ENCODE results near the gene CPNE4. TPM values are rescaled to one million over a fixed set of nuclear protein-coding genes. Genes with fewer than 3 reads are reported as not detected.

Gene CPNE4
- total RNA-seq, 4 donors from 2014 or later: 0.53 to 2.1 TPM; not detected in 2

- Histone ChIP-seq H3K27ac (no peak overlapping the region), H3K36me3 (no peaks in the 10 kb centered on the region), H3K4me1 (no peaks in the 10 kb centered on the region), H3K9me3 (no peaks in the 10 kb centered on the region), H3K4me3 (no peak overlapping the region), H3K27me3 (no peaks in the 10 kb centered on the region)
- TF ChIP-seq CTCF (IDR thresholded peaks at IDR 0.05): no peak
- no peak for TF ChIP-seq POLR2A (IDR thresholded peaks at IDR 0.05)
- no peak for DNase-seq
These were observed 494.7 kb downstream of the CPNE4 start for GRCh38 chr3:131540143-131540542.

- Histone ChIP-seq H3K9me3 (no peaks in the 10 kb centered on the region), H3K27me3 (no peaks in the 10 kb centered on the region), H3K36me3 (no peaks in the 10 kb centered on the region), H3K27ac (no peak overlapping the region), H3K4me1 (no peaks in the 10 kb centered on the region), H3K4me3 (no peak overlapping the region)
- DNase-seq: no peak
- no peak for TF ChIP-seq CTCF (IDR thresholded peaks at IDR 0.05)
- no peak for TF ChIP-seq POLR2A (IDR thresholded peaks at IDR 0.05)
These were observed 495.8 kb downstream of the CPNE4 start for GRCh38 chr3:131538968-131539367.

GRCh38 chr3:131537531-131537930 is 497.3 kb downstream of the CPNE4 start:
- Histone ChIP-seq H3K36me3 (no peaks in the 10 kb centered on the region), H3K4me1 (no peaks in the 10 kb centered on the region), H3K9me3 (no peaks in the 10 kb centered on the region), H3K27ac (no peak overlapping the region), H3K4me3 (no peak overlapping the region), H3K27me3 (no peaks in the 10 kb centered on the region)
- TF ChIP-seq POLR2A (IDR thresholded peaks at IDR 0.05): no peak
- TF ChIP-seq CTCF (IDR thresholded peaks at IDR 0.05): no peak
- DNase-seq: no peak

GRCh38 chr3:131535596-131535995 is 499.2 kb downstream of the CPNE4 start:
- Histone ChIP-seq H3K4me1 (no peaks in the 10 kb centered on the region), H3K9me3 (no peaks in the 10 kb centered on the region)

GRCh38 chr3:131535131-131535530 is 499.7 kb downstream of the CPNE4 start:
- Histone ChIP-seq H3K27me3 (no peaks in the 10 kb centered on the region), H3K36me3 (no peaks in the 10 kb centered on the region), H3K9me3 (no peaks in the 10 kb centered on the region), H3K4me1 (no peaks in the 10 kb centered on the region), H3K27ac (no peak overlapping the region), H3K4me3 (no peak overlapping the region)
- TF ChIP-seq CTCF (IDR thresholded peaks at IDR 0.05) (no peak), POLR2A (IDR thresholded peaks at IDR 0.05) (no peak)
- no peak for DNase-seq

More at GRCh38 chr3:131535596-131535995, 499.2 kb downstream of the CPNE4 start:
- TF ChIP-seq POLR2A (IDR thresholded peaks at IDR 0.05): no peak
- TF ChIP-seq CTCF (IDR thresholded peaks at IDR 0.05): no peak
- H3K36me3 ChIP-seq: no peaks in the 10 kb centered on the region
- DNase-seq: no peak
- H3K4me3 ChIP-seq: no peak overlapping the region
- no peaks in the 10 kb centered on the region for H3K27me3 ChIP-seq
- no peak overlapping the region for H3K27ac ChIP-seq

GRCh38 chr3:131532645-131533044 is 502.2 kb downstream of the CPNE4 start:
- DNase-seq: no peak
- no peaks in the 10 kb centered on the region for H3K4me1 ChIP-seq
- TF ChIP-seq CTCF (IDR thresholded peaks at IDR 0.05): no peak
- no peak for TF ChIP-seq POLR2A (IDR thresholded peaks at IDR 0.05)

More at GRCh38 chr3:131532645-131533044, 502.2 kb downstream of the CPNE4 start:
- Histone ChIP-seq H3K9me3 (no peaks in the 10 kb centered on the region), H3K27me3 (no peaks in the 10 kb centered on the region), H3K27ac (no peak overlapping the region), H3K36me3 (no peaks in the 10 kb centered on the region), H3K4me3 (no peak overlapping the region)
